K562 (cell line): ENCODE results near the gene CALHM1.

Source experiments
- HNRNPH1 ChIP-seq: fragments of 200-400 bp; formaldehyde crosslinking; optimal IDR thresholded peaks from 2 replicates; pipeline ENCODE3; 2017; ENCODE audit warnings: low read depth, mild to moderate bottlenecking, low read length, moderate library complexity
- KDM4B ChIP-seq, 2 experiments: fragments of 450-650 bp in 1 of 2; sonication (generic) in 1 of 2; IDR thresholded peaks; 2 replicates each; pipeline ENCODE4 v1.6.1; 2016 to 2017; ENCODE audit warnings: borderline replicate concordance in 2 of 2, antibody characterized with exemption in 1 of 2, low read depth in 1 of 2, mild to moderate bottlenecking in 1 of 2
- NFIX ChIP-seq: fragments of 250-450 bp; sonication (Bioruptor Pico); IDR thresholded peaks from 2 replicates; pipeline ENCODE4 v1.4.0; 2020; ENCODE audit warnings: low read depth, mild to moderate bottlenecking, moderate library complexity
- POLR2A ChIP-seq: fragments of 450-650 bp; conservative IDR thresholded peaks from 2 replicates; pipeline ENCODE4 v1.6.1; 2016
- ZNF175 ChIP-seq: fragments of 200-800 bp; sonication (Bioruptor generic); IDR thresholded peaks from 2 replicates; pipeline ENCODE4 v1.6.1; 2016; ENCODE audit warnings: low read depth, mild to moderate bottlenecking, missing genetic modification characterization, missing compliant biosample characterization
- ZNF217 ChIP-seq: sonication (generic); formaldehyde crosslinking; IDR thresholded peaks from 2 replicates; pipeline ENCODE4 v1.8.0; 2022; ENCODE audit warnings: mild to moderate bottlenecking, missing genetic modification reagents
- TF ChIP-seq, protein P1 (sequence below), 3 experiments: IDR thresholded peaks in 2 of 3; conservative IDR thresholded peaks in 1 of 3; 2 replicates each; pipeline ENCODE4 v1.5.1; 2011 to 2012; ENCODE audit warnings: low read length in 3 of 3, mild to moderate bottlenecking in 3 of 3, control low read depth in 2 of 3, improper control_type of control experiment in 1 of 3, inconsistent platforms in 1 of 3, low read depth in 1 of 3, mixed read lengths in 1 of 3, moderate library complexity in 1 of 3; ENCODE audit not compliant: insufficient read depth in 2 of 3
- TF ChIP-seq, protein P2 (sequence below): fragments of 250-450 bp; sonication (Bioruptor Pico); IDR thresholded peaks from 2 replicates; pipeline ENCODE4 v1.6.1; 2021; ENCODE audit warnings: mild to moderate bottlenecking

DNA sequence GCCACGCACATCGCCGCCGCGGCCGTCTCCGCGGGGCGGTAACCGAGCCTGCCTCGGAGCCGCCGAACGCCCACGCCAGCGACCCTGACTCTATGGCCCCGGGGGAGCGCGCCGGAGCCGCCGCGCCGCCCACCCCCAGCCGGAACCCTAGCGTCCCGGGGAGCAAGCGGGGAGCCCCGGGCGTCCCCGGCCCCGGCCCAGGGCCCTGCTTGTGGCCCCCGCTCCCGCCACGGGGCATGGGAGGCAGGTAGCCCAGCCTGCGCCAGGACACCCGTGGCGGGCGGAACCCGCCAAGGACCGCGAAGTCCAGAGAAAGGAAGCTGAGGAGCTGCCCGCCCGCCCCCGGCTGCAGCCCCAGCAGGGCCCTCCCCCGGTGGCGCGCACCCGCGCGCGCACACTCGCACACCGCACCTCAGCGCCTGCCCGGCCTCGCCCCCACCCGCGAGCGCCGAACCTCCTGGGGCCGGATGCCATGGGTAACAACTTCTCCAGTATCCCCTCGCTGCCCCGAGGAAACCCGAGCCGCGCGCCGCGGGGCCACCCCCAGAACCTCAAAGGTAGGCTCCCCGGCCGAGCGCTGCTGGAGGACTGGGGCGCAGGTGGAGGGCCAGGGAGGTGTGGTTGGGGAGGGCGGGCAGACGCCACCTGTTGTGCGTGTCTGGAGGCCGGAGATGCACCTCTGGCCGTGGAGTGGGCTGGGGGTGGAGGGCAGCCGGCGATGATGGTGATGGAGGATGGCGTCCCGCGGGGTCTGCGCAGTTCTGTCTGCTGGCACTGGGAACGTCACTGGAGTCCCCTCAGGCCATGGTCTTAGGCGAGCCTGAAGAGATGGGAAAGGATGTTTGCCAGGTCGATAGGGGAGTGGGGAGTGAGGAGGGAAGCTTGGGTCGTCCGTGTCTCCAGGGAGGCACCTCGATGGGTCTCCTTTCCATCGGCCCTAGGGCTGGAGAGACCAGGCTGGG is 35.5 kb upstream of the CALHM1 start:
- TF ChIP-seq, protein P1, sequence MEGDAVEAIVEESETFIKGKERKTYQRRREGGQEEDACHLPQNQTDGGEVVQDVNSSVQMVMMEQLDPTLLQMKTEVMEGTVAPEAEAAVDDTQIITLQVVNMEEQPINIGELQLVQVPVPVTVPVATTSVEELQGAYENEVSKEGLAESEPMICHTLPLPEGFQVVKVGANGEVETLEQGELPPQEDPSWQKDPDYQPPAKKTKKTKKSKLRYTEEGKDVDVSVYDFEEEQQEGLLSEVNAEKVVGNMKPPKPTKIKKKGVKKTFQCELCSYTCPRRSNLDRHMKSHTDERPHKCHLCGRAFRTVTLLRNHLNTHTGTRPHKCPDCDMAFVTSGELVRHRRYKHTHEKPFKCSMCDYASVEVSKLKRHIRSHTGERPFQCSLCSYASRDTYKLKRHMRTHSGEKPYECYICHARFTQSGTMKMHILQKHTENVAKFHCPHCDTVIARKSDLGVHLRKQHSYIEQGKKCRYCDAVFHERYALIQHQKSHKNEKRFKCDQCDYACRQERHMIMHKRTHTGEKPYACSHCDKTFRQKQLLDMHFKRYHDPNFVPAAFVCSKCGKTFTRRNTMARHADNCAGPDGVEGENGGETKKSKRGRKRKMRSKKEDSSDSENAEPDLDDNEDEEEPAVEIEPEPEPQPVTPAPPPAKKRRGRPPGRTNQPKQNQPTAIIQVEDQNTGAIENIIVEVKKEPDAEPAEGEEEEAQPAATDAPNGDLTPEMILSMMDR (IDR thresholded peaks at IDR 0.05 in 2 of 3, conservative IDR thresholded peaks at IDR 0.05 in 1 of 3; ENCODE audit: insufficient read depth in 2 of 3, low read depth in 1 of 3, low read length in 3 of 3) = no peak
- TF ChIP-seq NFIX (no peak), KDM4B (IDR thresholded peaks at IDR 0.05; ENCODE audit: borderline replicate concordance in 2 of 2, low read depth in 1 of 2) (no peak), ZNF217 (CRISPR knock-in tag) (no peak), POLR2A (no peak), HNRNPH1 (no peak), ZNF175 (no peak)
- TF ChIP-seq, protein P2, sequence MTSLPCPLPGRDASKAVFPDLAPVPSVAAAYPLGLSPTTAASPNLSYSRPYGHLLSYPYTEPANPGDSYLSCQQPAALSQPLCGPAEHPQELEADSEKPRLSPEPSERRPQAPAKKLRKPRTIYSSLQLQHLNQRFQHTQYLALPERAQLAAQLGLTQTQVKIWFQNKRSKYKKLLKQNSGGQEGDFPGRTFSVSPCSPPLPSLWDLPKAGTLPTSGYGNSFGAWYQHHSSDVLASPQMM (CRISPR knock-in tag) = no peak
